Heart right ventricle (tissue), 16 donors: ENCODE results near the gene SLC6A6. TPM values are rescaled to one million over a fixed set of nuclear protein-coding genes. Genes with fewer than 3 reads are reported as not detected.

Experiments used
- ATAC-seq, 8 donors: fragments of 200-7000 bp; cut with Tn5 transposase; one replicate each; pipeline ENCODE4 v1.9.1; 2020; ENCODE audit warnings: mild to moderate bottlenecking in 8 of 8, moderate library complexity in 8 of 8, moderate number of reproducible peaks in 1 of 8
- DNase-seq, 2 donors: peaks; one replicate each; pipeline ENCODE4 v3.0.0-alpha.2; 2020
- H3K27ac ChIP-seq, 10 donors: fragments of 200-600 bp; sonication (generic) in 2 of 10; one replicate each; pipeline versions ENCODE4 v1.5.0 to v1.8.0; 2020 to 2022; ENCODE audit warnings: mild to moderate bottlenecking in 3 of 10
- H3K27me3 ChIP-seq, 7 donors: fragments of 200-600 bp; one replicate each; pipeline ENCODE4 v1.8.0; 2021 to 2022; ENCODE audit warnings: mild to moderate bottlenecking in 2 of 7
- H3K36me3 ChIP-seq, 9 donors: fragments of 200-600 bp; sonication (generic) in 1 of 9; one replicate each; pipeline versions ENCODE4 v1.5.0 to v1.8.0; 2020 to 2022; ENCODE audit warnings: mild to moderate bottlenecking in 2 of 9
- H3K4me1 ChIP-seq, 9 donors: fragments of 200-600 bp; sonication (generic) in 1 of 9; one replicate each; pipeline versions ENCODE4 v1.5.0 to v1.8.0; 2020 to 2022; ENCODE audit warnings: mild to moderate bottlenecking in 4 of 9
- H3K4me3 ChIP-seq, 10 donors: fragments of 200-600 bp; sonication (generic) in 2 of 10; one replicate each; pipeline versions ENCODE4 v1.5.0 to v1.8.0; 2020 to 2022; ENCODE audit warnings: mild to moderate bottlenecking in 7 of 10, moderate library complexity in 2 of 10
- H3K9me3 ChIP-seq, 11 donors: fragments of 200-600 bp in 10 of 11; sonication (generic) in 2 of 11; one replicate each; pipeline versions ENCODE4 v1.5.0 to v1.8.0; 2013 to 2022; ENCODE audit warnings: mild to moderate bottlenecking in 2 of 11, control low read depth in 1 of 11, moderate library complexity in 1 of 11
- WGBS, 2 donors: extraction: QIAGEN DNeasy Blood & Tissue Kit; methylation state at CpG; one replicate each; pipeline ENCODE4 v1.1.7; 2013; ENCODE audit warnings: inconsistent platforms in 1 of 2; 5-methylcytosine and 5-hydroxymethylcytosine counted together
- intact Hi-C, 10 donors: fragments of 100-400 bp; cut with DNase I; formaldehyde crosslinking; loops; one replicate each; pipeline versions ENCODE4 v1.11.1 to v1.14.2; 2022
- polyA plus RNA-seq, 2 donors: library from polyadenylated mRNA; stranded (reverse); fragments of 200-250 nt; gene quantifications; one replicate each; pipeline ENCODE4 v1.2.3, GENCODE V29; 2013
- total RNA-seq, 10 donors: library from RNA; stranded (reverse); fragmentation: NEBNext Ultra II Directional in 3 of 10; extraction: Animal tissue kit (Norgen Biotek cat#: 25700) in 3 of 10; gene quantifications; one replicate each; pipeline versions ENCODE4 v1.2.1 to v1.2.4, GENCODE V29; 2021 to 2023
- TF ChIP-seq, protein P1 (sequence below), 9 donors: fragments of 200-600 bp; sonication (generic) in 2 of 9; IDR thresholded peaks; one replicate each; pipeline versions ENCODE4 v1.5.0 to v1.8.0; 2021 to 2022; ENCODE audit warnings: antibody characterized with exemption in 9 of 9, mild to moderate bottlenecking in 5 of 9, moderate library complexity in 1 of 9
- donor health status: Arrhythmogenic right ventricular cardiomyopathy.
- donor health status: ischemic (EF 13 %, LVEDD 7.1; RV severe dilation, severe dysfunction).
- donor health status: healthy with polysubstance abuse.
- donor health status: DM: no; HTN: yes; CAD: no.
- donor health status: DM: no; HTN: no; CAD: no.
- donor health status: ischemic (EF 25% LVEDD 6.9; RV normal size, moderate dysfunction).
- donor health status: ischemic (EF 25% LVEDD 5.7; RV mildly dilated, moderate dysfunction).
- donor health status: healthy.
- donor health status: DM: yes; HTN: yes; CAD: no.
- donor health status: Ischemic cardiomyopathy.
- donor health status: ischemic (EF 35%, LVEDD 5.7; RV mildly dilated, moderate dysfunction).
- donor health status: nonischemic (EF 11% LVEDD 7.7; RV severe dilation, severe dysfunction).
- donor health status: DM: yes; HTN: yes; CAD: no.
- donor health status: PGD.
- donor health status: ischemic (EF 29% LVEDD 5.4; RV normal size, mild dysfunction).
- donor health status: nonischemic (EF 23%, LVEDD 6.1; RV moderate dilation, normal function).

Gene SLC6A6
- total and polyA plus RNA-seq, 12 donors: 7.7 to 68.7 (median 44.0) TPM

GRCh38 chr3:14439501-14440167 lies 37.2 kb downstream of the SLC6A6 start:
- Histone ChIP-seq H3K9me3 (no peaks in the 10 kb centered on the region), H3K27ac (peak overlapping the region in 7 of 10 donors; percentile 4 to 71 (median 35)), H3K4me3 (peak overlapping the region in 1 of 10 donors; percentile 4), H3K27me3 (peaks cover 0 to 37% (median 5%) of the 10 kb centered on the region in 7 donors), H3K4me1 (peaks cover 40 to 85% (median 77%) of the 10 kb centered on the region in 9 donors), H3K36me3 (peaks cover 0 to 17% (median 0%) of the 10 kb centered on the region in 9 donors)
- intact Hi-C loops: loop anchor here in 2 of 10 donors (5.0 kb wide), 3 partner anchors 37 to 473 kb away; partner anchors contain the start of gene SLC6A6 (in 1 of the 2)
- ATAC-seq (peak; percentile 14 to 64 (median 48)), DNase-seq (peak; percentile 80 to 86)
- TF ChIP-seq, protein P1, sequence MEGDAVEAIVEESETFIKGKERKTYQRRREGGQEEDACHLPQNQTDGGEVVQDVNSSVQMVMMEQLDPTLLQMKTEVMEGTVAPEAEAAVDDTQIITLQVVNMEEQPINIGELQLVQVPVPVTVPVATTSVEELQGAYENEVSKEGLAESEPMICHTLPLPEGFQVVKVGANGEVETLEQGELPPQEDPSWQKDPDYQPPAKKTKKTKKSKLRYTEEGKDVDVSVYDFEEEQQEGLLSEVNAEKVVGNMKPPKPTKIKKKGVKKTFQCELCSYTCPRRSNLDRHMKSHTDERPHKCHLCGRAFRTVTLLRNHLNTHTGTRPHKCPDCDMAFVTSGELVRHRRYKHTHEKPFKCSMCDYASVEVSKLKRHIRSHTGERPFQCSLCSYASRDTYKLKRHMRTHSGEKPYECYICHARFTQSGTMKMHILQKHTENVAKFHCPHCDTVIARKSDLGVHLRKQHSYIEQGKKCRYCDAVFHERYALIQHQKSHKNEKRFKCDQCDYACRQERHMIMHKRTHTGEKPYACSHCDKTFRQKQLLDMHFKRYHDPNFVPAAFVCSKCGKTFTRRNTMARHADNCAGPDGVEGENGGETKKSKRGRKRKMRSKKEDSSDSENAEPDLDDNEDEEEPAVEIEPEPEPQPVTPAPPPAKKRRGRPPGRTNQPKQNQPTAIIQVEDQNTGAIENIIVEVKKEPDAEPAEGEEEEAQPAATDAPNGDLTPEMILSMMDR (IDR thresholded peaks at IDR 0.05): no peak
- 18 to 33% methylated on average over 13 of the region's 13 CpGs for WGBS, 2 donors

DNA sequence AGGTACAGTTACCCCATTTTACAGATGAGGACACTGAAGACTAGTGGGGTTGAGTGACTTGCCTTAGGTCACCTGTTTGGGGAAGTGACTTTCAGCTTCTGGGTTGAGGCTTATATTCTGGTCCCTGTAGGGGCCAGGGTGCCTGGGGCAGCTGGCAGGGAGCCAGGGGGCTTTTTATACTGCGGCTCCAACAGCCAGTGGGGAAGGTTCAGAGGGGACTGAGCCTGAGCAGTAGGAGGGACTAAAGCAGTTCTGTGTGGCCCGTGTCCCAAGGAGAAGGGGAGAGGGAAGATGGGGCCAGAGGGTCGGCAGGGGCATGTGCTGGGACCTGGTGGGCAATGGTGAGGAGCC lies 37.7 kb downstream of the SLC6A6 start:
- peaks cover 0 to 22% (median 0%) of the 10 kb centered on the region in 9 donors for H3K36me3 ChIP-seq
- no peak for ATAC-seq
- peaks cover 40 to 80% (median 72%) of the 10 kb centered on the region in 9 donors for H3K4me1 ChIP-seq
- H3K4me3 ChIP-seq: no peak overlapping the region
- TF ChIP-seq, protein P1 (IDR thresholded peaks at IDR 0.05): no peak
- H3K9me3 ChIP-seq: no peaks in the 10 kb centered on the region
- WGBS, 2 donors: 54 to 57% methylated on average over 3 of the region's 3 CpGs
- DNase-seq: no peak
- H3K27me3 ChIP-seq: peaks cover 0 to 41% (median 10%) of the 10 kb centered on the region in 7 donors
- H3K27ac ChIP-seq: peak overlapping the region in 7 of 10 donors; percentile 3 to 71 (median 41)
- intact Hi-C loops: loop anchor here in 1 of 10 donors (5.0 kb wide), 2 partner anchors 42 to 472 kb away; no protein-coding TSS in a partner anchor

DNA sequence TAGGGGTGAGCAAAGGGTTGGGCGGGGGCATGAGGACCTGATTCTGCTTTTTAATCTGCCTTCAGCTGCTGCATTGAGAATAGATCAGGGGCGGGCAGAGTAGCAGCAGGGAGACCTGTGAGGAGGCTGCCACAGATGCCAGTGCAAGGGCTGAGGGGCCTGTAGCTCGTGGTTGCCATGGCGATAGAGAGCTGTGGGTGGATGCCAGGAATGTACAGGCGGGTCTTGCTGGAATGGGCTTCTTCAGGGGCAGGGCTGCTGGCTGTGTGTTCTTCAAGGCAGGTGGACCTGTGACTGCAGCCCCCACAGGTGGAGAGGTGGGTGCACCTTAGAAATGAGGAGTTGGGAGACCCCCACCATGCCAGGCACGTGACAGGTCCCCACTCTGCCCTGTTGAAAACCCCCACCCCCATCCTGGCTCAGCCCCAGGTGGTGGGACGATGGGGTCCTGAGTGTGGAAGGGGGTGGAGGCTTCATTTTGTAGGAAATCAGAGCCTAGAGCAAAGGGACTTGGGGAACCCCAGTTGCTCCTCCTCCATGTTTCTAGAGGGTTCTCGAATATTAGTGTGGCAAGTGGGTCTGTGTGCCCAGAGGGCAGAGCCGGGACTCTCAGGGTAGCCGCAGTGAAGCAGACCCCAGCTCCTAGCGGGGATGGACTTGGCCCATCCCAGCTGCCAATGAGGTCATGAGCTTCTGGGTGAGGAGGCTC lies 38.3 kb downstream of the SLC6A6 start:
- peak overlapping the region in 3 of 10 donors; percentile 22 to 47 (median 41) for H3K27ac ChIP-seq
- intact Hi-C loops: loop anchor here in 1 of 10 donors (5.0 kb wide), 2 partner anchors 42 to 472 kb away; no protein-coding TSS in a partner anchor
- peaks cover 0 to 28% (median 5%) of the 10 kb centered on the region in 9 donors for H3K36me3 ChIP-seq
- WGBS, 2 donors: 66 to 67% methylated on average over 11 of the region's 11 CpGs
- no peak overlapping the region for H3K4me3 ChIP-seq
- ATAC-seq (peak in 1 of 8 donors; percentile 31), DNase-seq (no peak)
- H3K27me3 ChIP-seq: peaks cover 0 to 45% (median 15%) of the 10 kb centered on the region in 7 donors
- no peaks in the 10 kb centered on the region for H3K9me3 ChIP-seq
- H3K4me1 ChIP-seq: peaks cover 40 to 74% (median 66%) of the 10 kb centered on the region in 9 donors
- TF ChIP-seq, protein P1 (IDR thresholded peaks at IDR 0.05): no peak

GRCh38 chr3:14441240-14441919 lies 39.0 kb downstream of the SLC6A6 start:
- H3K36me3 ChIP-seq: peaks cover 0 to 35% (median 12%) of the 10 kb centered on the region in 9 donors
- no peaks in the 10 kb centered on the region for H3K9me3 ChIP-seq
- peak; percentile 63 to 68 for DNase-seq
- H3K4me3 ChIP-seq: no peak overlapping the region
- peak; percentile 23 to 72 (median 44) for ATAC-seq
- H3K27ac ChIP-seq: peak overlapping the region in 4 of 10 donors; percentile 2 to 47 (median 42)
- 59 to 75% methylated on average over 18 of the region's 18 CpGs for WGBS, 2 donors
- H3K27me3 ChIP-seq: peaks cover 0 to 51% (median 21%) of the 10 kb centered on the region in 7 donors
- intact Hi-C loops: loop anchor here in 1 of 10 donors (5.0 kb wide), 2 partner anchors 41 to 471 kb away; no protein-coding TSS in a partner anchor
- TF ChIP-seq, protein P1 (IDR thresholded peaks at IDR 0.05): no peak
- H3K4me1 ChIP-seq: peaks cover 37 to 68% (median 59%) of the 10 kb centered on the region in 9 donors
